ENCODE results near the gene JMJD8.

- TF ChIP-seq SP1 (IDR thresholded peaks at IDR 0.05; ENCODE audit: low read depth): no peak
- TF ChIP-seq EZH2 (IDR thresholded peaks at IDR 0.05): no peak
- TF ChIP-seq, protein P1, sequence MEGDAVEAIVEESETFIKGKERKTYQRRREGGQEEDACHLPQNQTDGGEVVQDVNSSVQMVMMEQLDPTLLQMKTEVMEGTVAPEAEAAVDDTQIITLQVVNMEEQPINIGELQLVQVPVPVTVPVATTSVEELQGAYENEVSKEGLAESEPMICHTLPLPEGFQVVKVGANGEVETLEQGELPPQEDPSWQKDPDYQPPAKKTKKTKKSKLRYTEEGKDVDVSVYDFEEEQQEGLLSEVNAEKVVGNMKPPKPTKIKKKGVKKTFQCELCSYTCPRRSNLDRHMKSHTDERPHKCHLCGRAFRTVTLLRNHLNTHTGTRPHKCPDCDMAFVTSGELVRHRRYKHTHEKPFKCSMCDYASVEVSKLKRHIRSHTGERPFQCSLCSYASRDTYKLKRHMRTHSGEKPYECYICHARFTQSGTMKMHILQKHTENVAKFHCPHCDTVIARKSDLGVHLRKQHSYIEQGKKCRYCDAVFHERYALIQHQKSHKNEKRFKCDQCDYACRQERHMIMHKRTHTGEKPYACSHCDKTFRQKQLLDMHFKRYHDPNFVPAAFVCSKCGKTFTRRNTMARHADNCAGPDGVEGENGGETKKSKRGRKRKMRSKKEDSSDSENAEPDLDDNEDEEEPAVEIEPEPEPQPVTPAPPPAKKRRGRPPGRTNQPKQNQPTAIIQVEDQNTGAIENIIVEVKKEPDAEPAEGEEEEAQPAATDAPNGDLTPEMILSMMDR (IDR thresholded peaks at IDR 0.05 in 2 of 3, conservative IDR thresholded peaks at IDR 0.05 in 1 of 3; ENCODE audit: borderline replicate concordance in 1 of 3, insufficient read depth in 1 of 3, low read depth in 2 of 3, low read length in 2 of 3): peak in 1 of 3 experiments; percentile 14; a peak in 2 of 6 replicates
- no peak for TF ChIP-seq MAX (IDR thresholded peaks at IDR 0.05)
- TF ChIP-seq POLR2A (IDR thresholded peaks at IDR 0.05; ENCODE audit: borderline replicate concordance, extremely low read depth, insufficient read depth, insufficient read length): no peak
- TF ChIP-seq POLR2AphosphoS5 (IDR thresholded peaks at IDR 0.05; ENCODE audit: low read depth, low read length): no peak; the same call in 1 of the 2 replicates
- no peak for TF ChIP-seq RAD21 (IDR thresholded peaks at IDR 0.05; ENCODE audit: low read depth)
- no peak for TF ChIP-seq SRF (IDR thresholded peaks at IDR 0.05; ENCODE audit: low read depth)
- no peak for TF ChIP-seq CEBPB (IDR thresholded peaks at IDR 0.05; ENCODE audit: low read depth)
- no peak for TF ChIP-seq ELF1 (IDR thresholded peaks at IDR 0.05; ENCODE audit: borderline replicate concordance, low read depth)
Measured at GRCh38 chr16:680967-681745, 3.0 kb downstream of the JMJD8 start.

Measured in HCT116 (cell line).